SIG-M5 treated with dmso at 0.1 percent for 504 hours (cell line): Measurements from ENCODE around the gene DIPK1A.

Source experiments
- DNase-seq: peaks from one replicate; lab custom pipeline; 2025; ENCODE audit not compliant: unreplicated experiment; lab: John Stamatoyannopoulos, UW

Gene DIPK1A

DNA sequence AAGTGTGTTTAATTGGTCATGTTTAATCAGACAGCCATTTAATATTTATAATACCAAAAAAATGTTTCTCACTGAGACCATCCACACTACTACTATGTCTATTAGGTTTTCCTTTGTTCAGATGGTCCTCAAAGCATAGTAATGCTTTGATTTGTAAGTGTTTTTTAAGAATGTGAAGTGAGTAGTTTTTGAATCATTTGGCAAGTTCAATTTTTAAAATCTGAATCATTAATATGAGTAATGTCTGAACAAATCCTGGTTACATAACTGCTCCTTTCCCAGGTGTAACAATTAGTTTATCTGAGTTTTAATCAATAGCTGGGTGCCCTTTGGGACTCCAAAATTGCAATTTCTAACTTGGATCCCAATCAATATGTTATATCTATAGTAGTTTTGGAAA lies 152.9 kb downstream of the DIPK1A start:
- DNase-seq, result no peak

DNA sequence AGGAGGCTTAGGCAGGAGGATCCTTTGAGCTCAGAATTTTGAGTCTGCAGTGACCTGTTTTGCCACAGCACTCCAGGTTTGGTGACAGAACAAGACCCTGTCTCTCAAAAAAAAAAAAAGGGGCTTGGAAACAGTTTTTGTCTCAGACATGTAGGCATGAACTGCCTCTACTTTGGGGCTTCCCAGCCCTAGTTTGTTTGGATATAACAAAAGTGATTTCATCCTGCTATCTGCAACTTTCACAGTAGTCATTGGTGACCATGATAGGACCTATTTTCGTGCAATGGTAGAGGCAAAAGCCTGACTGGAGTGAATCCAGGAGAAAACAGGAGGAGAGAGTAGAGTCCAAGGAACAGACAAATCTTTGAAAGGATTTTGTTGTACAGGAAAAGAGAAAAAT lies 156.0 kb downstream of the DIPK1A start:
- no peak for DNase-seq

DNA sequence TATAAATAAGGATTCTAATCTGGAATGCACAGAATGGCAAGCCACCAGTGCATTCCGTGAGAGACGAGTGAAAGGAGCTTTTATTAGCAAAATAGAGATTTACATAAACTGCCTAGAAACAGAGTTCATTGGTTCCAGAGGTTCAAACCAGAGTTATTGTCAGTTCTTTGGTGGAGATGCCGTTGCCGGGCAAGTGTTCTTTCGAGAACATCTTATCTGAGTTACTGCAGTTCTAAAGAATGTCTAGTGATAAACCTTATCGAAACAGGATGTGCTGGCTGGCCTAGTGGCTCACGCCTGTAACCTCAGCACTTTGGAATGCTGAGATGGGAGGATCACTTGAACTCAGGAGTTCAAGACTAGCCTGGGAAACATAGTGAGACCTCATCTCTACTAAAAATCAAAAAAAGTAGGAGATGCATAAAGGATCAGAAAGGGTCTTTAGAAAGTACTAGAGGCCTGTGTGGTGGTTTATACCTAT lies 156.5 kb downstream of the DIPK1A start:
- DNase-seq, result no peak

GRCh38 chr1:92803140-92803887 lies 157.9 kb downstream of the DIPK1A start:
- DNase-seq, result no peak

- DNase-seq, result no peak
Observed at GRCh38 chr1:92797961-92798360, 163.3 kb downstream of the DIPK1A start.

DNA sequence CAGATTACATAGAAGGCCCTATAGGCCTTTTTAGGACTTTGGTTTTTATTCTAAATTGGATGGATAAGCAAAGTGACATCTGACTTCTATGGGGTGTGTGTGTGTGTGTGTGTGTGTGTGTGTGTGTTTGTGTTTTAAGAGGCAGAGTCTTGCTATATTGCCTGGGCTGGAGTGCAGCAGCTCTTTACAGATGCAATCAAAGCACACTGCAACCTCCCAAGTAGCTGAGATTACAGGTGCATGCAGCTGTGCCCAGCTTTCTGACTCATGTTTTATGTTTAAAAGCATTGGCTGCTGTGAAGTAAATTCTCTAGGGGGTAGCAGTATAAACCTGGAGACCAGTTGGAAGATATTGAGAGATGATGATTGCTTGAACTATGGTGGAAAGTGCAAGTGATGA lies 164.0 kb downstream of the DIPK1A start:
- DNase-seq, result no peak

- no peak for DNase-seq
Observed at GRCh38 chr1:92795166-92795565, 166.1 kb downstream of the DIPK1A start.

- DNase-seq, result no peak
Observed at GRCh38 chr1:92792340-92792782, 168.9 kb downstream of the DIPK1A start.
